Lower leg skin (tissue), 3 donors: ENCODE data around the gene CCSER1.

Experiments used
- POLR2A ChIP-seq, 2 donors: fragments of 450-650 bp; IDR thresholded peaks; one replicate each; pipeline ENCODE4 v1.6.1; 2016 to 2017; ENCODE audit warnings: antibody characterized with exemption in 2 of 2, mild to moderate bottlenecking in 1 of 2, moderate library complexity in 1 of 2
- TF ChIP-seq, protein P1 (sequence below), 3 donors: fragments of 450-650 bp; IDR thresholded peaks; one replicate each; pipeline ENCODE4 v1.5.1; 2016; ENCODE audit warnings: antibody characterized with exemption in 3 of 3, mild to moderate bottlenecking in 3 of 3, moderate library complexity in 2 of 3

DNA sequence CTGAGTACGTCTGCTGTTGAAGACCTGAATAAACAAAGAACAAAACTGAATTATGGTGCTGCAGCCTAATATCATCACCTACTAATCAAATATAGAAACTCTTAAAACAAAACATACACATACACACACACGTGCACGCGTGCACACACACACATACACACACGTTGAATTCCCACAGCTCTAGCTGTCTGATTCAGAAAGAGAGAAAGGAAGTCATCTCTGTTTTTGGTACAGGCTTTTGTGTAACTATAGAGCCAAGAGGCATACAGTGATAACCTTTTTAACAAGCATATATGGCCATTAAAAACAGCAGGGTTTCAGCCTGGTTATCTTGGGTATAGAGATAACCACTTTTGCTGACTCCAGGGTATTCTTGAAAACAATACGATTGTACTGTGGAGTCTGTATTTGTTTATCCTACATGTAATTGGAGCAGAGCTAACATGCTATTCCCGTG, 823.2 kb downstream of the CCSER1 start:
- TF ChIP-seq, protein P1, sequence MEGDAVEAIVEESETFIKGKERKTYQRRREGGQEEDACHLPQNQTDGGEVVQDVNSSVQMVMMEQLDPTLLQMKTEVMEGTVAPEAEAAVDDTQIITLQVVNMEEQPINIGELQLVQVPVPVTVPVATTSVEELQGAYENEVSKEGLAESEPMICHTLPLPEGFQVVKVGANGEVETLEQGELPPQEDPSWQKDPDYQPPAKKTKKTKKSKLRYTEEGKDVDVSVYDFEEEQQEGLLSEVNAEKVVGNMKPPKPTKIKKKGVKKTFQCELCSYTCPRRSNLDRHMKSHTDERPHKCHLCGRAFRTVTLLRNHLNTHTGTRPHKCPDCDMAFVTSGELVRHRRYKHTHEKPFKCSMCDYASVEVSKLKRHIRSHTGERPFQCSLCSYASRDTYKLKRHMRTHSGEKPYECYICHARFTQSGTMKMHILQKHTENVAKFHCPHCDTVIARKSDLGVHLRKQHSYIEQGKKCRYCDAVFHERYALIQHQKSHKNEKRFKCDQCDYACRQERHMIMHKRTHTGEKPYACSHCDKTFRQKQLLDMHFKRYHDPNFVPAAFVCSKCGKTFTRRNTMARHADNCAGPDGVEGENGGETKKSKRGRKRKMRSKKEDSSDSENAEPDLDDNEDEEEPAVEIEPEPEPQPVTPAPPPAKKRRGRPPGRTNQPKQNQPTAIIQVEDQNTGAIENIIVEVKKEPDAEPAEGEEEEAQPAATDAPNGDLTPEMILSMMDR (IDR thresholded peaks at IDR 0.05): no peak
- no peak for TF ChIP-seq POLR2A (IDR thresholded peaks at IDR 0.05)
